Lower lobe of right lung (tissue), 2 donors: Measurements from ENCODE around the gene BOD1. TPM values are rescaled to one million over a fixed set of nuclear protein-coding genes. Genes with fewer than 3 reads are reported as not detected.

Experiments
- ATAC-seq, 2 donors: fragments of 200-7000 bp; cut with Tn5 transposase; one replicate each; pipeline ENCODE4 v1.9.1; 2020 to 2022; ENCODE audit warnings: mild to moderate bottlenecking in 2 of 2, moderate library complexity in 2 of 2
- DNase-seq: peaks from one replicate; pipeline ENCODE4 v3.0.0-alpha.2; 2020
- H3K27ac ChIP-seq: fragments of 200-600 bp; one replicate; pipeline ENCODE4 v1.8.0; 2022
- H3K27me3 ChIP-seq: fragments of 200-600 bp; one replicate; pipeline ENCODE4 v1.8.0; 2022; ENCODE audit warnings: low read depth
- H3K36me3 ChIP-seq: fragments of 200-600 bp; one replicate; pipeline ENCODE4 v1.8.0; 2022; ENCODE audit warnings: mild to moderate bottlenecking
- H3K4me1 ChIP-seq: fragments of 200-600 bp; one replicate; pipeline ENCODE4 v1.8.0; 2022
- H3K4me3 ChIP-seq: fragments of 200-600 bp; one replicate; pipeline ENCODE4 v1.8.0; 2022; ENCODE audit warnings: mild to moderate bottlenecking
- H3K9me3 ChIP-seq: fragments of 200-600 bp; one replicate; pipeline ENCODE4 v1.8.0; 2022
- CTCF ChIP-seq: fragments of 200-600 bp; IDR thresholded peaks from one replicate; pipeline ENCODE4 v1.8.0; 2022; ENCODE audit warnings: antibody characterized with exemption, mild to moderate bottlenecking
- intact Hi-C: fragments of 100-400 bp; cut with DNase I; formaldehyde crosslinking; loops from one replicate; pipeline ENCODE4 v1.11.0; 2022
- total RNA-seq: library from RNA; stranded (reverse); fragmentation: NEBNext Ultra II Directional; extraction: Animal tissue kit (Norgen Biotek cat#: 25700); gene quantifications from one replicate; pipeline ENCODE4 v1.2.1, GENCODE V29; 2021
- donor health status: DM: no; HTN: yes; CAD: no; lungs with severe emphysema.

The BOD1 gene
- total RNA-seq, 1 donor from 2014 or later: 35.0 TPM

GRCh38 chr5:173660481-173661280, 44.2 kb upstream of the BOD1 start:
- TF ChIP-seq CTCF: no peak
- intact Hi-C loops: no loop called here
- ATAC-seq: no peak
- Histone ChIP-seq H3K27me3 (no peaks in the 10 kb centered on the region), H3K36me3 (no peaks in the 10 kb centered on the region), H3K9me3 (no peaks in the 10 kb centered on the region), H3K4me1 (no peaks in the 10 kb centered on the region), H3K4me3 (no peak overlapping the region), H3K27ac (no peak overlapping the region)
- no peak for DNase-seq

- no peaks in the 10 kb centered on the region for H3K9me3 ChIP-seq
- H3K27me3 ChIP-seq: no peaks in the 10 kb centered on the region
- TF ChIP-seq CTCF: no peak
- no peaks in the 10 kb centered on the region for H3K4me1 ChIP-seq
- H3K4me3 ChIP-seq: no peak overlapping the region
- H3K36me3 ChIP-seq: no peaks in the 10 kb centered on the region
- intact Hi-C loops: no loop called here
- H3K27ac ChIP-seq: no peak overlapping the region
- ATAC-seq (no peak), DNase-seq (no peak)
Measured at GRCh38 chr5:173659423-173659822, 43.0 kb upstream of the BOD1 start.

- H3K27me3 ChIP-seq: no peaks in the 10 kb centered on the region
- no peak for DNase-seq
- intact Hi-C loops: no loop called here
- no peaks in the 10 kb centered on the region for H3K9me3 ChIP-seq
- no peak for TF ChIP-seq CTCF
- no peak overlapping the region for H3K4me3 ChIP-seq
- no peak for ATAC-seq
- no peaks in the 10 kb centered on the region for H3K4me1 ChIP-seq
- H3K27ac ChIP-seq: no peak overlapping the region
- H3K36me3 ChIP-seq: no peaks in the 10 kb centered on the region
Measured at GRCh38 chr5:173657741-173658356, 41.4 kb upstream of the BOD1 start.

- no peak for TF ChIP-seq CTCF
- no peaks in the 10 kb centered on the region for H3K36me3 ChIP-seq
- H3K9me3 ChIP-seq: no peaks in the 10 kb centered on the region
- intact Hi-C loops: no loop called here
- H3K4me1 ChIP-seq: no peaks in the 10 kb centered on the region
- H3K4me3 ChIP-seq: no peak overlapping the region
- DNase-seq (no peak), ATAC-seq (no peak)
- no peaks in the 10 kb centered on the region for H3K27me3 ChIP-seq
- no peak overlapping the region for H3K27ac ChIP-seq
Measured at GRCh38 chr5:173655196-173655797, 38.8 kb upstream of the BOD1 start.

GRCh38 chr5:173653822-173654523, 37.5 kb upstream of the BOD1 start:
- ATAC-seq: no peak
- no peak for TF ChIP-seq CTCF
- Histone ChIP-seq H3K36me3 (no peaks in the 10 kb centered on the region), H3K4me3 (no peak overlapping the region), H3K9me3 (no peaks in the 10 kb centered on the region), H3K4me1 (no peaks in the 10 kb centered on the region), H3K27ac (no peak overlapping the region), H3K27me3 (no peaks in the 10 kb centered on the region)
- DNase-seq: no peak
- intact Hi-C loops: no loop called here
